IMR-90 (cell line): ENCODE measurements around the gene ANGPTL7. TPM values are rescaled to one million over a fixed set of nuclear protein-coding genes. Genes with fewer than 3 reads are reported as not detected.

Source experiments
- ATAC-seq: fragments of 200-7000 bp; cut with Tn5 transposase; 2 replicates; pipeline ENCODE4 v1.9.1; 2020; ENCODE audit warnings: low read depth, mild to moderate bottlenecking, moderate library complexity
- BruUV-seq: library from RNA; stranded (reverse); fragments of 400-500 nt; replicated peaks from 2 replicates; lab custom pipeline; 2021; lab: Mats Ljungman, UMichigan
- CTCF ChIA-PET: fragments of 300-600 bp; formaldehyde crosslinking; extraction: SDS; loops from one replicate; lab custom pipeline; 2021; ENCODE audit warnings: antibody characterized with exemption; lab: Yijun Ruan, JAX
- POLR2A ChIA-PET: fragments of 300-600 bp; sonication (Branson Sonifier 250); formaldehyde crosslinking; loops from one replicate; lab custom pipeline; 2022; ENCODE audit warnings: antibody characterized with exemption; ENCODE audit not compliant: unreplicated experiment; lab: Charles Lee
- DNase-seq: peaks from one replicate; pipeline ENCODE4 v3.0.0; 2013
- H2AFZ ChIP-seq: replicated peaks from 2 replicates; pipeline ENCODE3; 2013; ENCODE audit warnings: low read length, mild to moderate bottlenecking; ENCODE audit not compliant: poor library complexity
- H2AK5ac ChIP-seq: 2 replicates; pipeline ENCODE4 v1.6.1; 2013; ENCODE audit warnings: low read depth, low read length, inconsistent platforms
- H2AK9ac ChIP-seq: replicated peaks from 2 replicates; pipeline ENCODE3; 2013; ENCODE audit warnings: mild to moderate bottlenecking, low read depth, low read length, moderate library complexity; ENCODE audit not compliant: poor library complexity
- H2BK120ac ChIP-seq: 2 replicates; pipeline ENCODE4 v1.6.1; 2013; ENCODE audit warnings: low read depth, low read length, inconsistent platforms
- H2BK15ac ChIP-seq: 3 replicates; pipeline ENCODE4 v1.6.1; 2013; ENCODE audit warnings: low read depth, low read length, inconsistent platforms
- H2BK20ac ChIP-seq: 2 replicates; pipeline ENCODE4 v1.6.1; 2013; ENCODE audit warnings: low read depth, mild to moderate bottlenecking, inconsistent platforms, low read length, moderate library complexity
- H2BK5ac ChIP-seq: 2 replicates; pipeline ENCODE4 v1.6.1; 2013; ENCODE audit warnings: mild to moderate bottlenecking, low read depth, low read length, inconsistent platforms; ENCODE audit not compliant: poor library complexity, severe bottlenecking
- H3K14ac ChIP-seq: replicated peaks from 2 replicates; pipeline ENCODE4 v1.6.1; 2013; ENCODE audit warnings: low read depth, low read length, inconsistent platforms
- H3K18ac ChIP-seq: 2 replicates; pipeline ENCODE4 v1.6.1; 2013; ENCODE audit warnings: low read depth, low read length, control low read depth
- H3K23ac ChIP-seq: 2 replicates; pipeline ENCODE4 v1.6.1; 2013; ENCODE audit warnings: low read depth, low read length, inconsistent platforms
- H3K27ac ChIP-seq: 2 replicates; pipeline ENCODE4 v1.5.1; 2013; ENCODE audit warnings: mild to moderate bottlenecking, control low read depth, low read length; ENCODE audit not compliant: insufficient read depth
- H3K27me3 ChIP-seq: 2 replicates; pipeline ENCODE4 v1.6.1; 2013; ENCODE audit warnings: low read length; ENCODE audit not compliant: control insufficient read depth, insufficient read depth
- H3K36me3 ChIP-seq: 2 replicates; pipeline ENCODE4 v1.6.1; 2013; ENCODE audit warnings: low read length, mixed read lengths; ENCODE audit not compliant: control insufficient read depth, insufficient read depth
- H3K4ac ChIP-seq: 2 replicates; pipeline ENCODE4 v1.6.1; 2013; ENCODE audit warnings: low read depth, low read length, inconsistent platforms
- H3K4me1 ChIP-seq: 2 replicates; pipeline ENCODE4 v1.6.1; 2013; ENCODE audit warnings: low read length, mixed read lengths; ENCODE audit not compliant: control insufficient read depth, insufficient read depth
- H3K4me2 ChIP-seq: 2 replicates; pipeline ENCODE4 v1.6.1; 2013; ENCODE audit warnings: low read depth, mild to moderate bottlenecking, control low read depth, low read length, moderate library complexity
- H3K4me3 ChIP-seq: 2 replicates; pipeline ENCODE4 v1.5.1; 2013; ENCODE audit warnings: low read depth, mild to moderate bottlenecking, control low read depth, low read length, moderate library complexity; ENCODE audit not compliant: insufficient read depth
- H3K56ac ChIP-seq: 2 replicates; pipeline ENCODE4 v1.6.1; 2013; ENCODE audit warnings: low read length, inconsistent platforms; ENCODE audit not compliant: insufficient read depth; ENCODE audit errors: extremely low read depth
- H3K79me1 ChIP-seq, 2 experiments: 2 replicates each; pipeline ENCODE4 v1.6.1; 2013; ENCODE audit warnings: low read length in 2 of 2, inconsistent platforms in 1 of 2, low read depth in 1 of 2
- H3K9ac ChIP-seq: 2 replicates; pipeline ENCODE4 v1.6.1; 2013; ENCODE audit warnings: low read depth, low read length, control low read depth
- H3K9me1 ChIP-seq: 2 replicates; pipeline ENCODE4 v1.6.1; 2013; ENCODE audit warnings: low read length, inconsistent platforms; ENCODE audit not compliant: insufficient read depth
- H3K9me3 ChIP-seq: 2 replicates; pipeline ENCODE4 v1.6.1; 2013; ENCODE audit warnings: low read length; ENCODE audit not compliant: control insufficient read depth, insufficient read depth
- H4K20me1 ChIP-seq: 2 replicates; pipeline ENCODE4 v1.6.1; 2013; ENCODE audit warnings: low read length, inconsistent platforms; ENCODE audit not compliant: insufficient read depth
- H4K5ac ChIP-seq: 2 replicates; pipeline ENCODE4 v1.6.1; 2013; ENCODE audit warnings: mild to moderate bottlenecking, low read depth, low read length, control low read depth
- H4K8ac ChIP-seq, 2 experiments: 2 replicates each; pipeline ENCODE4 v1.6.1; 2013; ENCODE audit warnings: low read depth in 2 of 2, low read length in 2 of 2, control low read depth in 1 of 2, inconsistent platforms in 1 of 2
- H4K91ac ChIP-seq: 2 replicates; pipeline ENCODE4 v1.6.1; 2013; ENCODE audit warnings: low read depth, low read length, inconsistent platforms; ENCODE audit not compliant: insufficient read depth
- CTCF ChIP-seq: conservative IDR thresholded peaks from 2 replicates; pipeline ENCODE4 v1.5.1; 2012; ENCODE audit warnings: mild to moderate bottlenecking, low read depth, low read length, improper control_type of control experiment
- FOS ChIP-seq: fragments of 150-350 bp; IDR thresholded peaks from 2 replicates; pipeline ENCODE4 v1.6.1; 2016; ENCODE audit warnings: low read depth, low read length
- NFE2L2 ChIP-seq: fragments of 150-350 bp; IDR thresholded peaks from 2 replicates; pipeline ENCODE4 v1.6.1; 2016; ENCODE audit warnings: low read depth, mild to moderate bottlenecking, low read length
- POLR2A ChIP-seq: IDR thresholded peaks from 2 replicates; pipeline ENCODE4 v1.6.1; 2012; ENCODE audit warnings: mild to moderate bottlenecking, low read depth, low read length
- RCOR1 ChIP-seq: IDR thresholded peaks from 2 replicates; pipeline ENCODE4 v1.6.1; 2012; ENCODE audit warnings: mild to moderate bottlenecking, low read length, improper control_type of control experiment; ENCODE audit not compliant: insufficient replicate concordance
- SMC3 ChIP-seq: fragments of 150-350 bp; IDR thresholded peaks from 2 replicates; pipeline ENCODE4 v1.6.1; 2016; ENCODE audit warnings: low read depth, mild to moderate bottlenecking, antibody characterized with exemption, low read length, moderate library complexity
- WGBS, 2 experiments: methylation state at CpG; one replicate each; pipeline versions ENCODE4 v1.1.5 to v1.1.7; 2013; ENCODE audit warnings: missing lambda C conversion rate in 2 of 2; ENCODE audit not compliant: insufficient read length in 1 of 2; ENCODE audit errors: extremely low coverage in 2 of 2; 5-methylcytosine and 5-hydroxymethylcytosine counted together
- dilution Hi-C: fragments of 300-500 bp; cut with HindIII; formaldehyde crosslinking; loops from one replicate; pipeline ENCODE4 v1.14.3; 2018; ENCODE audit warnings: low sequenced_read_pairs; ENCODE audit not compliant: unreplicated experiment
- in situ Hi-C: fragments of 300-500 bp; cut with MboI; formaldehyde crosslinking; loops from 3 replicates; pipeline ENCODE4 v1.14.3; 2019; ENCODE audit warnings: low sequenced_read_pairs, inconsistent platforms, mixed read lengths
- intact Hi-C: fragments of 100-400 bp; cut with micrococcal nuclease; formaldehyde crosslinking; loops from 2 replicates; pipeline ENCODE4 v1.10.0; 2022
- polyA plus RNA-seq, 3 experiments: library from polyadenylated mRNA; depleted of rRNA; stranded (reverse); fragments of >200 nt; gene quantifications; 2 replicates each; pipeline ENCODE4 v1.2.3, GENCODE V29; 2012; ENCODE audit warnings: low replicate concordance in 1 of 3
- total RNA-seq: library from RNA; depleted of rRNA; stranded (reverse); fragments of >200 nt; gene quantifications from 2 replicates; pipeline ENCODE4 v1.2.3, GENCODE V29; 2012
- TF ChIP-seq, protein P1 (sequence below): fragments of 150-350 bp; IDR thresholded peaks from 2 replicates; pipeline ENCODE4 v1.6.1; 2017; ENCODE audit warnings: mild to moderate bottlenecking, antibody characterized with exemption, low read length, low read depth

Gene ANGPTL7
- total and polyA plus RNA-seq, 2 of the 4 experiments (the other 2 are of a cell fraction) = under 0.01 TPM; not detected in 1

GRCh38 chr1:11207898-11208611 is 18.9 kb downstream of the ANGPTL7 start (continued):
- no peak for TF ChIP-seq CTCF

GRCh38 chr1:11211461-11211860 is 22.3 kb downstream of the ANGPTL7 start:
- H3K27me3 ChIP-seq = no peaks in the 10 kb centered on the region
- no peaks in the 10 kb centered on the region; the same call in 1 of the 2 replicates for H3K9me1 ChIP-seq
- BruUV-seq = no TSS peak
- H4K20me1 ChIP-seq = no peaks in the 10 kb centered on the region
- intact Hi-C loops (no loop called here), in situ Hi-C loops (no loop called here), dilution Hi-C loops (no loop called here)
- no peak overlapping the region for H4K5ac ChIP-seq
- TF ChIP-seq RCOR1 (no peak), NFE2L2 (no peak), SMC3 (no peak), CTCF (no peak), POLR2A (no peak), FOS (no peak)
- TF ChIP-seq, protein P1, sequence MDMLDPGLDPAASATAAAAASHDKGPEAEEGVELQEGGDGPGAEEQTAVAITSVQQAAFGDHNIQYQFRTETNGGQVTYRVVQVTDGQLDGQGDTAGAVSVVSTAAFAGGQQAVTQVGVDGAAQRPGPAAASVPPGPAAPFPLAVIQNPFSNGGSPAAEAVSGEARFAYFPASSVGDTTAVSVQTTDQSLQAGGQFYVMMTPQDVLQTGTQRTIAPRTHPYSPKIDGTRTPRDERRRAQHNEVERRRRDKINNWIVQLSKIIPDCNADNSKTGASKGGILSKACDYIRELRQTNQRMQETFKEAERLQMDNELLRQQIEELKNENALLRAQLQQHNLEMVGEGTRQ = no peak
- H3K79me1 ChIP-seq = no peaks in the 10 kb centered on the region
- H2BK20ac ChIP-seq = no peak overlapping the region
- no peaks in the 10 kb centered on the region for H3K9me3 ChIP-seq
- H3K18ac ChIP-seq = no peak overlapping the region
- ChIA-PET POLR2A (no interaction called here), CTCF (no interaction called here)
- DNase-seq (no peak), ATAC-seq (no peak)
- H4K8ac ChIP-seq = no peak overlapping the region
- no peak overlapping the region for H2BK5ac ChIP-seq
- H3K23ac ChIP-seq = no peak overlapping the region
- no peak overlapping the region for H3K27ac ChIP-seq
- H3K4me2 ChIP-seq = no peak overlapping the region
- no peak overlapping the region for H2AK5ac ChIP-seq
- H3K36me3 ChIP-seq = peaks cover 61% of the 10 kb centered on the region
- no peak overlapping the region for H2AFZ ChIP-seq
- no CpG with 5 or more reads among the region's 4 CpGs for WGBS, 2 experiments
- H2AK9ac ChIP-seq = no peak overlapping the region
- H3K14ac ChIP-seq = no peak overlapping the region
- no peak overlapping the region for H3K56ac ChIP-seq
- H3K4ac ChIP-seq = no peak overlapping the region
- H2BK15ac ChIP-seq = no peak overlapping the region
- H3K4me1 ChIP-seq = no peaks in the 10 kb centered on the region
- no peak overlapping the region for H3K4me3 ChIP-seq
- H4K91ac ChIP-seq = no peak overlapping the region
- no peak overlapping the region for H2BK120ac ChIP-seq
- no peak overlapping the region for H3K9ac ChIP-seq
